Mesodermal cell (in vitro differentiated cells): ENCODE data around the gene VDAC1.
A peak's percentile ranks its signal among the peaks of the same experiment; 100 is the strongest.

Experiments used
- H3K27ac ChIP-seq: 2 replicates; pipeline ENCODE4 v1.7.0; 2013; ENCODE audit warnings: mild to moderate bottlenecking, low read depth, low read length, moderate library complexity; ENCODE audit not compliant: severe bottlenecking
- H3K36me3 ChIP-seq: 2 replicates; pipeline ENCODE4 v1.7.1; 2013; ENCODE audit warnings: mild to moderate bottlenecking, low read length, moderate library complexity; ENCODE audit not compliant: control insufficient read depth, insufficient read depth
- H3K4me1 ChIP-seq: one replicate; pipeline ENCODE4 v1.7.1; 2013; ENCODE audit warnings: mild to moderate bottlenecking, low read length; ENCODE audit not compliant: insufficient read depth, control insufficient read depth, poor library complexity, severe bottlenecking
- H3K4me3 ChIP-seq: 2 replicates; pipeline ENCODE4 v1.7.0; 2013; ENCODE audit warnings: low read length, control low read depth, mild to moderate bottlenecking; ENCODE audit not compliant: insufficient read depth, poor library complexity, severe bottlenecking; ENCODE audit errors: extremely low read depth
- H3K9me3 ChIP-seq: 2 replicates; pipeline ENCODE4 v1.7.1; 2013; ENCODE audit warnings: mild to moderate bottlenecking, low read length, moderate library complexity; ENCODE audit not compliant: control insufficient read depth
- WGBS, 2 experiments: methylation state at CpG; one replicate each; pipeline ENCODE4 v1.1.5; 2013; ENCODE audit warnings: missing lambda C conversion rate in 2 of 2; ENCODE audit not compliant: insufficient coverage in 2 of 2; 5-methylcytosine and 5-hydroxymethylcytosine counted together

The VDAC1 gene

GRCh38 chr5:134024811-134025210 is 20.0 kb upstream of the VDAC1 start:
- H3K4me1 ChIP-seq = no peaks in the 10 kb centered on the region

GRCh38 chr5:134022333-134022732 is 17.6 kb upstream of the VDAC1 start:
- Histone ChIP-seq H3K4me1 (no peaks in the 10 kb centered on the region), H3K4me3 (no peak overlapping the region), H3K9me3 (no peaks in the 10 kb centered on the region), H3K36me3 (no peaks in the 10 kb centered on the region), H3K27ac (no peak overlapping the region)
- WGBS, 2 experiments = 100% methylated on average over 1 of the region's 4 CpGs; no CpG with 5 or more reads in 1 of the 2 experiments

More at GRCh38 chr5:134024811-134025210, 20.0 kb upstream of the VDAC1 start:
- 90% methylated on average over 2 of the region's 2 CpGs; no CpG with 5 or more reads in 1 of the 2 experiments for WGBS, 2 experiments
- no peak overlapping the region for H3K4me3 ChIP-seq
- no peaks in the 10 kb centered on the region for H3K9me3 ChIP-seq
- H3K27ac ChIP-seq = no peak overlapping the region
- no peaks in the 10 kb centered on the region for H3K36me3 ChIP-seq

- WGBS, 2 experiments = 82 to 93% methylated on average over 3 to 4 of the region's 4 CpGs
- Histone ChIP-seq H3K4me3 (no peak overlapping the region), H3K27ac (no peak overlapping the region)
Observed at GRCh38 chr5:134020188-134020587, 15.4 kb upstream of the VDAC1 start.

GRCh38 chr5:134019636-134020035 is 14.9 kb upstream of the VDAC1 start:
- Histone ChIP-seq H3K9me3 (no peaks in the 10 kb centered on the region), H3K27ac (no peak overlapping the region), H3K4me3 (no peak overlapping the region), H3K36me3 (no peaks in the 10 kb centered on the region), H3K4me1 (no peaks in the 10 kb centered on the region)
- WGBS, 2 experiments = 81% methylated on average over 1 of the region's 4 CpGs; no CpG with 5 or more reads in 1 of the 2 experiments

More at GRCh38 chr5:134020188-134020587, 15.4 kb upstream of the VDAC1 start:
- Histone ChIP-seq H3K4me1 (no peaks in the 10 kb centered on the region), H3K9me3 (no peaks in the 10 kb centered on the region), H3K36me3 (no peaks in the 10 kb centered on the region)

DNA sequence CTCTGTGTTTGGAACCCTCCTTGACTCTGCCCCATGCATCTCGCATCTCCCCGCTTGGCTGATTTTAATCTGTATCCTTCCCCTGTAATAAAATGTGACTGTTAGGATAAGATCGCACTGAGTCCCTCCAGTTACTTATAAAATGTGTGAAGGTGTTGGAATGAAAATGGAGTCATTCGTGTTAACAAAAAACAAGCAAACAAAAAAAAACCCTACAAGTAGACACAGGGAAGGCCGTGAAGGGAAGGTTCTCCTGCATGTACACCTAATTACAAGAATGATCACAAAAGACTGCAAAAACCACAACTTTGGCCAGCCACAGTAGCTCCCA is 14.2 kb upstream of the VDAC1 start:
- Histone ChIP-seq H3K4me3 (no peak overlapping the region), H3K9me3 (no peaks in the 10 kb centered on the region), H3K27ac (no peak overlapping the region), H3K4me1 (no peaks in the 10 kb centered on the region), H3K36me3 (no peaks in the 10 kb centered on the region)
- no CpG with 5 or more reads among the region's 5 CpGs for WGBS, 2 experiments

DNA sequence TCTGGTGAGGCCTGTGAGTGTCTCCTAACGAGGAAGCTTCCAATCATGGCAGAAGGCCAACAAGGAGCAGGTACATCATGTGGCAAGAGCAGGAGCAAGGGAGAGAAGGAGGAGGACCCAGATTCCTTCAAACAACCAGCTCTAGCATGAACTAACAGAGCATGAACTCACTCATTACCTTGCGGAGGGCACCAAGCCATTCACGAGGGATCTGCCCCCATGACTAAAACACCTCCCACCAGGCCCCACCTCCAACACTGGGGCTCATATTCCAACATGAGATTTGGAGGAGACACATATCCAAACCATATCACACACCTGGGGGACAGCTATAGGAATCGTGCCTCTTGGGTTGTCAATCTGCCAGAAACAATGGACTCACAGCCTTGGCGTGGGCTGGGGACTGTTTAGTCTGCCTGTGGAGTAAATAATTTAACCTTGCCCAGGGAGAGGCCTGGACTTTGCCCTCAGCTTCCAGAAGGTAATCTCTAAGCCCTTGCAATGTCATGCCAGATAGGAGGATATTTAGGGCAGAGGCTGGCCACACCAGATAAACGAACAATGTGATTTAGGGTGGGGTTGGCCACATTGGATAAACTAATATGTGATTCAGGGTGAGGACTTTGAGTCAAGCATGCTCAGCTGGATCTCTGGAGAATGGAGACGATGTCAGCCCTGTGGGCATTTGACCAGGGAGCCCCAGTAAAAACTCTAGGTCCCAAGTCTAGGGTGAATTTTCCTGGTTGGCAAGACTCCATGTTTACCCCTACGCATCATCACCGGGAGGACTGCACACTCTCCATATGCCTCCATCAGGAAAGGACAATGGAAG is 13.6 kb upstream of the VDAC1 start:
- H3K4me3 ChIP-seq = no peak overlapping the region
- H3K27ac ChIP-seq = no peak overlapping the region
- 95 to 99% methylated on average over 9 of the region's 9 CpGs for WGBS, 2 experiments
- no peaks in the 10 kb centered on the region for H3K9me3 ChIP-seq
- H3K36me3 ChIP-seq = no peaks in the 10 kb centered on the region
- no peaks in the 10 kb centered on the region for H3K4me1 ChIP-seq

GRCh38 chr5:134008266-134008749 is 3.5 kb upstream of the VDAC1 start:
- 59 to 100% methylated on average over 1 to 2 of the region's 2 CpGs for WGBS, 2 experiments
- H3K4me3 ChIP-seq = no peak overlapping the region
- no peak overlapping the region for H3K27ac ChIP-seq
- H3K9me3 ChIP-seq = no peaks in the 10 kb centered on the region
- H3K36me3 ChIP-seq = peaks cover under 1% of the 10 kb centered on the region
- H3K4me1 ChIP-seq = peaks cover 6% of the 10 kb centered on the region

DNA sequence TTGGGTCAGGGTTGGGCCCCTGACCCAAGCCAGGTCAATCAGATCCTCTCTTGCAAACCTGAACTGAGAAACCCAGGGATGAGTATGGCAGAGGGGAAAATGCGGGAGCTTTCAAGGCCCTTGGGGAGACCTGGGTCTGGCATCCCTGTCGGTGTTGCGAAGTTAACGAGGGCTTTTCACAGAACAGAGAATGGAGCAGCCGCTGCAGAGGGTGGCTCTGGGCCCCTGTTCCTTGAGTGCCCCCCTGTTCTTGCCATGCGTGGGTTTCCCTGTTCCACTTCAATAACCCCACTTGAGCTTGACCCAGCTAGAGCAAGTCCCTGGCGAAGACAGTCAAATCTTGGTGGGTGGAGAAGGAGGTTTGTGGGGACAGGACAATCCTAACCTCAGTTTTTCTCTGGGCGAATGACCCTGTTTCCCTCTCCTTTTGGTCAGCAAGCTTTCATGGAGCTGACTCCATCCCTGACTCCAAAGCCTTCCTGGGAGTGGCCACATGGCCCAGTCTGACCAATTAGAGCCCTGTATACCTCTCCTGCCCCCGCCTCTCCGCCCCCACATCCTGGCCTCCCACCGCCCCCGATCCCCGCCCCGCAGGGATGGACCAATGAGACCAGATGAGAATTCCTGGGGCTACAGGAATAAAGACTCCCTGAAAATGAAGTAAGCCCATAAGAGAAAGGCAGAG is 2.9 kb upstream of the VDAC1 start:
- peaks cover 6% of the 10 kb centered on the region for H3K36me3 ChIP-seq
- peaks cover 6% of the 10 kb centered on the region for H3K4me1 ChIP-seq
- 76 to 77% methylated on average over 6 to 8 of the region's 14 CpGs for whole genome bisulfite sequencing, 2 experiments
- H3K27ac ChIP-seq = no peak overlapping the region
- H3K9me3 ChIP-seq = no peaks in the 10 kb centered on the region
- H3K4me3 ChIP-seq = no peak overlapping the region

- Histone ChIP-seq H3K4me3 (peak overlapping the region; percentile 74), H3K4me1 (peaks cover 9% of the 10 kb centered on the region), H3K27ac (peak overlapping the region; percentile 89), H3K9me3 (no peaks in the 10 kb centered on the region), H3K36me3 (peaks cover 19% of the 10 kb centered on the region)
- 76 to 90% methylated on average over 13 of the region's 13 CpGs for WGBS, 2 experiments
Observed at GRCh38 chr5:134006115-134006514, 1.3 kb upstream of the VDAC1 start.

DNA sequence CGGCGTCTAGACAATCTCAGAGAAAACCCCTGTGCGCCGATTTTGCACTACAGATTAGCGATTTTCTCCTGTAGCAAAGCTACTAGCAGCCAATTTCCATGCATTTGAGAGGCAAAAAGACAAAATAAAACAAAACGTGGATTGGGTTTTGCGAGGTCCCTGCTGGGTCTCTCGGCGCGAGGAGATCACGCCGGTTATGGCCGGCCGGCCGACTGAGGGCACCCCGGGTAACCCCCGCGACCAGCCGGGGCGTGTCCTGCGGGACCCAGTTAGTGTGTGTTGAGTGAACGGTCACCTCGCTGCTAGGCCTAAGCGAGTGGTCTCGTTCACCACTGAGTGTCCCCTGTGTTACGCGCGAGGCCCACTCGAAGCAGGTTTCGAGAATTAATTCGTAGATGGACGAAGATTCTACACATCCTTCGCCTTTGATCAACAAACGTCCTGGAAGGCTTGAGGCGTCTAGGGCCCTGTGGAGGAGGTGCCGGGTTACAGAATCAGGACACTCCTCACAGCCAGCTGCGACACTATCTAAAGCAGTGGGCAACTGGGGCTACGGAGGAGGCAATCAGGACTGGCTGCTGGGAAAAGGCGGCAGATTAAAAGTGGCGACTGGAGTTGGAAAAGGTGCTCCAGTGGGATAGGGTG is 764 bp upstream of the VDAC1 start:
- H3K4me3 ChIP-seq = peak overlapping the region; percentile 74
- WGBS, 2 experiments = 16 to 22% methylated on average over 35 of the region's 40 CpGs

More for the DNA sequence above, 764 bp upstream of the VDAC1 start:
- H3K36me3 ChIP-seq = peaks cover 25% of the 10 kb centered on the region
- peaks cover 9% of the 10 kb centered on the region for H3K4me1 ChIP-seq
- no peaks in the 10 kb centered on the region for H3K9me3 ChIP-seq
- peak overlapping the region; percentile 89 for H3K27ac ChIP-seq
